ENCODE results near the gene FRMD4A. TPM values are rescaled to one million over a fixed set of nuclear protein-coding genes. Genes with fewer than 3 reads are reported as not detected.

FRMD4A gene
- total RNA-seq, 1 donor from 2014 or later: 236 TPM

DNA sequence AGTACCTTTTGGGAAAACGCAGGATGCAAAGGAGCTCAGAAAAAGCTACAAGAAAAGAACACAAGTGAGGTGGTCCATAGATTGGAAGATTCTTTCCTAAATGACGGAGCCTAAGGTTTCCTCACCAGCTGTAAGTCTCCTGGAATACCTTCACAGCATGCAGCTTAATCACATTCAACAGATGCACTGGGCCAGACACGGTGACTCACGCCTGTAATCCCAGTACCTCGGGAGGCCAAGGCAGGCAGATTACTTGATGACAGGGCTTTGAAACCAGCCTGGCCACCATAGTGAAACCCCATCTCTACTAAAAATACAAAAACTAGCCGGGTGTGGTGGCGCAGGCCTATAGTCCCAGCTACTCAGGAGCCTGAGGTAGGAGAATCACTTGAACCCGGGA lies 228.7 kb downstream of the FRMD4A start:
- DNase-seq (ENCODE audit: extremely low spot score, unreplicated experiment): no peak
- Mint-ChIP-seq H3K27ac (ENCODE audit: unreplicated experiment) (no peak overlapping the region), H3K4me3 (ENCODE audit: unreplicated experiment) (no peak overlapping the region), H3K4me1 (ENCODE audit: unreplicated experiment) (no peaks in the 10 kb centered on the region), H3K9me3 (ENCODE audit: unreplicated experiment) (peaks cover 5% of the 10 kb centered on the region), H3K27me3 (ENCODE audit: unreplicated experiment) (no peaks in the 10 kb centered on the region), H3K36me3 (ENCODE audit: unreplicated experiment) (peaks cover 52% of the 10 kb centered on the region)
- TF ChIP-seq, protein P1, sequence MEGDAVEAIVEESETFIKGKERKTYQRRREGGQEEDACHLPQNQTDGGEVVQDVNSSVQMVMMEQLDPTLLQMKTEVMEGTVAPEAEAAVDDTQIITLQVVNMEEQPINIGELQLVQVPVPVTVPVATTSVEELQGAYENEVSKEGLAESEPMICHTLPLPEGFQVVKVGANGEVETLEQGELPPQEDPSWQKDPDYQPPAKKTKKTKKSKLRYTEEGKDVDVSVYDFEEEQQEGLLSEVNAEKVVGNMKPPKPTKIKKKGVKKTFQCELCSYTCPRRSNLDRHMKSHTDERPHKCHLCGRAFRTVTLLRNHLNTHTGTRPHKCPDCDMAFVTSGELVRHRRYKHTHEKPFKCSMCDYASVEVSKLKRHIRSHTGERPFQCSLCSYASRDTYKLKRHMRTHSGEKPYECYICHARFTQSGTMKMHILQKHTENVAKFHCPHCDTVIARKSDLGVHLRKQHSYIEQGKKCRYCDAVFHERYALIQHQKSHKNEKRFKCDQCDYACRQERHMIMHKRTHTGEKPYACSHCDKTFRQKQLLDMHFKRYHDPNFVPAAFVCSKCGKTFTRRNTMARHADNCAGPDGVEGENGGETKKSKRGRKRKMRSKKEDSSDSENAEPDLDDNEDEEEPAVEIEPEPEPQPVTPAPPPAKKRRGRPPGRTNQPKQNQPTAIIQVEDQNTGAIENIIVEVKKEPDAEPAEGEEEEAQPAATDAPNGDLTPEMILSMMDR (IDR thresholded peaks at IDR 0.05): no peak

DNA sequence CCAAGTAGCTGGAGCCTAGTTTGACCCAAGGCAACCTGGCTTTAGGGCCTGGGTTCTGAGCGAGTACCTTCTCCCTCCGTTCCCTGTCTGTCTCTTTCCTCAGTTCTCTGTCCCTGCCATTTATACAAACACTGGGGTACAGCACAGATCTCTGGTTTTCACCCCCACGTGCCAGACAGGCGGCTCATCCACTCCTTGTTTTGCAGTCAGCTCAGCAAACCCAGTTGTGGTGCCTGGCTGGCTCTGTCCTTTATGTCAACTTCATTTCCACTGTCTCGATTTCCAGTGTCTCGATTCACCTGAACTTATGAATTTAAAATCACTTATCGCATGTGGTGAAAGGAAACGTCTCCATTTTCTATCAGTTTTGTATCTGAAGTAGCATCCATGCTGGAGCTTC lies 230.8 kb downstream of the FRMD4A start:
- TF ChIP-seq, protein P1 (IDR thresholded peaks at IDR 0.05): no peak
- Mint-ChIP-seq H3K27ac (ENCODE audit: unreplicated experiment) (no peak overlapping the region), H3K27me3 (ENCODE audit: unreplicated experiment) (no peaks in the 10 kb centered on the region), H3K9me3 (ENCODE audit: unreplicated experiment) (no peaks in the 10 kb centered on the region), H3K4me1 (ENCODE audit: unreplicated experiment) (no peaks in the 10 kb centered on the region), H3K36me3 (ENCODE audit: unreplicated experiment) (peaks cover 44% of the 10 kb centered on the region), H3K4me3 (ENCODE audit: unreplicated experiment) (no peak overlapping the region)
- DNase-seq (ENCODE audit: extremely low spot score, unreplicated experiment): no peak

DNA sequence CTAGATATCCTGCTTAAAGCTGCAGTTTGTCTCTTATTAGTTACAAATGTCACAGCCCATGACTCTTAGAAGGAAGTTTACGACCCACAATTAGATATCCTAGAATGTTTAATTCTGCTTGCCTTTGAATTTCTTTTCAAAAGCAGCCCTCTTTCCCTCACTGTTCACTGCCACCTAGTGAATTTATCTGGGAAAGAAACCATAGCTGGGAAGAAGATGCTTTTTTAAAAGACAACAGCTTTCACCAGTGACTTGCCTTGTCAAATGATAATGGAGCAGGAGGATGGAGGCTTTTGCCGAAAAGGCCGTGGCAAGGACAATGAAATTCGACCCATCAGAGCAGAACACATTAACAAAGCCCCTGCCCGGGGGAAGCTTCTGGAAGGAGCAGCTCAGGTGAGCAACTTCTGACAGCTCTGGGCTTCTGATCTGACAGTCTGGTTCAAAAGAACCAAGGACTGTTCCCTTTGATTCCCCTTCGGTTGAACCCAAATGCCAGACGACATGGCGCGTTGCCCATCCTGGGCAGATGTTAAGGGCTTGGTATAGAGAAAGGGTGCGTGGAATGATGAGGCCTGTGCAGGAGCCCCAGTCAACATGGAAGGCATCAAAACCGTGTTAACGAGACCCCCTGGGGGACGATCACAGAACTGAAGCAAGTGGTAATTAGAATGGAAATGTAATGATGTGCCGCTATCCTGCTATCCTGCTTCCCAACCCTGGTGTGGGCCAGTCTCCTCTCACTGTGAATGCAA lies 236.8 kb downstream of the FRMD4A start:
- H3K36me3 Mint-ChIP-seq (ENCODE audit: unreplicated experiment): peaks cover 19% of the 10 kb centered on the region
- H3K4me1 Mint-ChIP-seq (ENCODE audit: unreplicated experiment): peaks cover 21% of the 10 kb centered on the region
- H3K27me3 Mint-ChIP-seq (ENCODE audit: unreplicated experiment): no peaks in the 10 kb centered on the region
- H3K4me3 Mint-ChIP-seq (ENCODE audit: unreplicated experiment): no peak overlapping the region
- TF ChIP-seq, protein P1 (IDR thresholded peaks at IDR 0.05): peak; percentile 70
- no peaks in the 10 kb centered on the region for H3K9me3 Mint-ChIP-seq (ENCODE audit: unreplicated experiment)
- DNase-seq (ENCODE audit: extremely low spot score, unreplicated experiment): no peak
- no peak overlapping the region for H3K27ac Mint-ChIP-seq (ENCODE audit: unreplicated experiment)

DNA sequence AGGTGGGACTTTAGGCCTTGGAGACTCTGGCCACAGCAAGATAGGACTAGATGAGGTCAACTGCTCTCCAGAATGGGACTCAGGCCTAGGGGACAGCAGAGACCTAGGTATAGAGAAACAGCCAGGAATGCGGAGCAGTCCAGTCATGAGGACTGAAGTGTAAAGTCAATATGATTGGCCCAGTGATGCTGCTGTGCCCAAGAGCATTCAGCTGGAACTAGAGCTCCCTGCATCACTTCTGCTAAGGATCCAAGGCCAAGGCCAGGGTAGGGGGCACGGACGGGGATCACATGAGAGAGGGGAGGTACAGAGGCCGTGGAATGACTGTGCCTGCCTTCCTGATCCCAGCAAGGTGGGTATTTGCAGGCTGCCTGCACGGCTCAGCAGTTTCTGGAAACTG lies 237.9 kb downstream of the FRMD4A start:
- Mint-ChIP-seq H3K9me3 (ENCODE audit: unreplicated experiment) (no peaks in the 10 kb centered on the region), H3K4me3 (ENCODE audit: unreplicated experiment) (no peak overlapping the region), H3K27ac (ENCODE audit: unreplicated experiment) (no peak overlapping the region), H3K36me3 (ENCODE audit: unreplicated experiment) (peaks cover 16% of the 10 kb centered on the region), H3K27me3 (ENCODE audit: unreplicated experiment) (no peaks in the 10 kb centered on the region), H3K4me1 (ENCODE audit: unreplicated experiment) (peaks cover 25% of the 10 kb centered on the region)
- TF ChIP-seq, protein P1 (IDR thresholded peaks at IDR 0.05): no peak
- DNase-seq (ENCODE audit: extremely low spot score, unreplicated experiment): no peak

GRCh38 chr10:14089556-14090292 lies 241.0 kb downstream of the FRMD4A start:
- H3K36me3 Mint-ChIP-seq (ENCODE audit: unreplicated experiment): peaks cover 34% of the 10 kb centered on the region
- TF ChIP-seq, protein P1 (IDR thresholded peaks at IDR 0.05): no peak
- peaks cover 45% of the 10 kb centered on the region for H3K4me1 Mint-ChIP-seq (ENCODE audit: unreplicated experiment)
- no peaks in the 10 kb centered on the region for H3K27me3 Mint-ChIP-seq (ENCODE audit: unreplicated experiment)
- H3K27ac Mint-ChIP-seq (ENCODE audit: unreplicated experiment): no peak overlapping the region
- H3K9me3 Mint-ChIP-seq (ENCODE audit: unreplicated experiment): peaks cover 5% of the 10 kb centered on the region
- H3K4me3 Mint-ChIP-seq (ENCODE audit: unreplicated experiment): no peak overlapping the region
- DNase-seq (ENCODE audit: extremely low spot score, unreplicated experiment): no peak

Data from osteocyte (in vitro differentiated cells).